Suprapubic skin (tissue), 4 donors: Measurements from ENCODE around the gene TOM1L2.

Experiments
- CTCF ChIP-seq, 2 donors: fragments of 200-600 bp in 1 of 2; fragments of 450-650 bp in 1 of 2; sonication (generic) in 1 of 2; IDR thresholded peaks; one replicate each; pipeline ENCODE4 v1.5.1; 2016 to 2019; ENCODE audit warnings: antibody characterized with exemption in 2 of 2, mild to moderate bottlenecking in 1 of 2, moderate library complexity in 1 of 2
- EP300 ChIP-seq: sonication (generic); formaldehyde crosslinking; IDR thresholded peaks from one replicate; pipeline ENCODE4 v1.6.1; 2017; ENCODE audit warnings: antibody characterized with exemption
- POLR2A ChIP-seq, 2 donors: fragments of 450-650 bp; IDR thresholded peaks; one replicate each; pipeline ENCODE4 v1.6.1; 2017; ENCODE audit warnings: antibody characterized with exemption in 2 of 2, mild to moderate bottlenecking in 2 of 2, moderate library complexity in 2 of 2
- POLR2AphosphoS5 ChIP-seq, 3 donors: sonication (generic); formaldehyde crosslinking; IDR thresholded peaks; one replicate each; pipeline ENCODE4 v1.6.1; 2017; ENCODE audit warnings: antibody characterized with exemption in 3 of 3

GRCh38 chr17:17985555-17985954 is 13.4 kb upstream of the TOM1L2 start:
- TF ChIP-seq CTCF (IDR thresholded peaks at IDR 0.05) (no peak), POLR2AphosphoS5 (IDR thresholded peaks at IDR 0.05) (no peak), POLR2A (IDR thresholded peaks at IDR 0.05) (no peak), EP300 (no peak)
